ENCODE results near the gene PTPN11. TPM values are rescaled to one million over a fixed set of nuclear protein-coding genes. Genes with fewer than 3 reads are reported as not detected.
"Not testable (repeated sequence)": the region's sequence is repeated elsewhere in the genome, so short reads cannot be mapped to it uniquely, and the experiment has no call there.

The PTPN11 gene
- total RNA-seq, 1 donor: 98.8 TPM

DNA sequence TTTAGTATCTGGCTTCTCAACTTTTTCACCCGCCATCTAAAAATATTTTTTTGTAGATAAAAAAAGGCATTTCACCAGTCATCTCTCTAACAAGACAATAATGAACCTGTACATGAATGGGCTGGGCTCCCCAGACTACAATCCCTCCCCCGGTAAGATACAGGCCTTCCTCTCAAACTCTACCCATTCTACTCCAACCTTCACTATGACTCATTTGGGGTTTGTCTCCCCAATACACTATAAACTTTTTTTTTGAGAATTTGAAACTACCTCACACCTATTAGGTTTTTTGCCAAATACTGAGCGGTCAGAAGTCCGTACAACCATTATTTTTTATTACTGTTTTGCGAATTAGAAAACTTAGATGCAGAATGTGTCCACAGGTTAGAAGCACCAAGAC, 10.1 kb upstream of the PTPN11 start:
- Histone ChIP-seq H3K4me2 (ENCODE audit: insufficient read depth, low read length) (peak overlapping the region; percentile 97), H3K4me3 (ENCODE audit: insufficient read depth, low read length) (peak overlapping the region; percentile 99), H2AFZ (ENCODE audit: low read length) (peak overlapping the region; percentile 98), H3K27me3 (ENCODE audit: insufficient read depth, low read length) (no peaks in the 10 kb centered on the region), H3K9me3 (ENCODE audit: low read depth, low read length) (no peaks in the 10 kb centered on the region), H3K36me3 (ENCODE audit: insufficient read depth, low read length) (peaks cover 47% of the 10 kb centered on the region), H3K4me1 (ENCODE audit: insufficient read depth, low read length) (peaks cover 22% of the 10 kb centered on the region), H4K20me1 (ENCODE audit: insufficient read depth, low read length) (peaks cover 45% of the 10 kb centered on the region), H3K27ac (ENCODE audit: low read depth, low read length) (peak overlapping the region; percentile 98), H3K79me2 (ENCODE audit: insufficient read depth, low read length) (peaks cover 22% of the 10 kb centered on the region)
- TF ChIP-seq, protein P1, sequence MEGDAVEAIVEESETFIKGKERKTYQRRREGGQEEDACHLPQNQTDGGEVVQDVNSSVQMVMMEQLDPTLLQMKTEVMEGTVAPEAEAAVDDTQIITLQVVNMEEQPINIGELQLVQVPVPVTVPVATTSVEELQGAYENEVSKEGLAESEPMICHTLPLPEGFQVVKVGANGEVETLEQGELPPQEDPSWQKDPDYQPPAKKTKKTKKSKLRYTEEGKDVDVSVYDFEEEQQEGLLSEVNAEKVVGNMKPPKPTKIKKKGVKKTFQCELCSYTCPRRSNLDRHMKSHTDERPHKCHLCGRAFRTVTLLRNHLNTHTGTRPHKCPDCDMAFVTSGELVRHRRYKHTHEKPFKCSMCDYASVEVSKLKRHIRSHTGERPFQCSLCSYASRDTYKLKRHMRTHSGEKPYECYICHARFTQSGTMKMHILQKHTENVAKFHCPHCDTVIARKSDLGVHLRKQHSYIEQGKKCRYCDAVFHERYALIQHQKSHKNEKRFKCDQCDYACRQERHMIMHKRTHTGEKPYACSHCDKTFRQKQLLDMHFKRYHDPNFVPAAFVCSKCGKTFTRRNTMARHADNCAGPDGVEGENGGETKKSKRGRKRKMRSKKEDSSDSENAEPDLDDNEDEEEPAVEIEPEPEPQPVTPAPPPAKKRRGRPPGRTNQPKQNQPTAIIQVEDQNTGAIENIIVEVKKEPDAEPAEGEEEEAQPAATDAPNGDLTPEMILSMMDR (IDR thresholded peaks at IDR 0.05; ENCODE audit: extremely low read depth, low read depth, low read length): no peak
- DNase-seq (ENCODE audit: insufficient read length, low spot score, missing footprints): no peak

DNA sequence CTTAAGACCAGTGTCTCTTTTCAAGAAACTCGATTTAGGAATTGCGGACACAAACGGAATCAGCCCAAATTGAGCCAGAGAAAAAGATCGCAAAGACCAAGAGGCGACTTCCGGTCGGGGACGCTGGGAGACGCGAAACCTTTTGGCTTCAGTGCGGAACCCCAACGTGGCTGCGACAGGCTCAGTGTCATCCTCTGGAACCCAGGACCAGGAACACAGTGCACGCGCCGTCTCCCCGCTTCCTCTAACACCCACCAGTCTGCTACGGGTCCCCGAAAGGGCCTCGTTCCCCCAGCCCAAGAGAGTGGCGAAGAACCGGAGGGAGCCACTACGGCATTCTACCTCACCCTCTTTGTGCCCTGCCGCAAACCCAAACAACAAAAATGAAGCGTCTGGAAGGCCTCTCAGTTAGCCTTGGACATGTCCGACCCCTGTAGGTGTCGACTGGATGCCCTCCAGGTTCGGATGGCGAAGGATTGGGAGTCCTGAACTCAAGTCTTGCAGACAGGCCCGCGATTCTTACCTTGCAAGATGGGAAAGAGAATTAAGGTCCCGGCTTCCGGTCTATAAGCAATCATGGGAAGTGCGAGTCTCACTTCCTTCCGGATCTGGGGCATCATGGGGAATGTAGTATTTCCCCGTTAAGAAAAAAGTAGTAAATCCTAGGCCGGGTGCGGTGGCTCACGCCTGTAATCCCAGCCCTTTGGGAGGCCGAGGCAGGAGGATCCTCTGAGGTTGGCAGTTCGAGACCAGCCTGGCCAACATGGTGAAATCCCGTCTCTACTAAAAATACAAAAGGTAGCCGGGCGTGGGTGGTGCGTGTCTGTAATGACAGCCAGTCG, 9.5 kb upstream of the PTPN11 start, which contains the start of gene RPL6:
TSS of gene RPL6 (minus strand) at position 542 of the 842 bp plus-strand sequence. CDS start 949 bp downstream, outside the sequence.
- Histone ChIP-seq H3K79me2 (ENCODE audit: insufficient read depth, low read length) (peaks cover 22% of the 10 kb centered on the region), H3K9me3 (ENCODE audit: low read depth, low read length) (no peaks in the 10 kb centered on the region), H3K4me2 (ENCODE audit: insufficient read depth, low read length) (peak within 1 kb of the TSS; percentile 97), H4K20me1 (ENCODE audit: insufficient read depth, low read length) (peaks cover 43% of the 10 kb centered on the region), H3K4me1 (ENCODE audit: insufficient read depth, low read length) (peaks cover 22% of the 10 kb centered on the region), H3K27me3 (ENCODE audit: insufficient read depth, low read length) (no peaks in the 10 kb centered on the region), H3K27ac (ENCODE audit: low read depth, low read length) (peak within 1 kb of the TSS; percentile 98), H3K4me3 (ENCODE audit: insufficient read depth, low read length) (peak within 1 kb of the TSS; percentile 99), H2AFZ (ENCODE audit: low read length) (peak within 1 kb of the TSS; percentile 98), H3K36me3 (ENCODE audit: insufficient read depth, low read length) (peaks cover 45% of the 10 kb centered on the region)
- TF ChIP-seq, protein P1 (IDR thresholded peaks at IDR 0.05; ENCODE audit: extremely low read depth, low read depth, low read length): no peak
- DNase-seq (ENCODE audit: insufficient read length, low spot score, missing footprints): peak; percentile 95

DNA sequence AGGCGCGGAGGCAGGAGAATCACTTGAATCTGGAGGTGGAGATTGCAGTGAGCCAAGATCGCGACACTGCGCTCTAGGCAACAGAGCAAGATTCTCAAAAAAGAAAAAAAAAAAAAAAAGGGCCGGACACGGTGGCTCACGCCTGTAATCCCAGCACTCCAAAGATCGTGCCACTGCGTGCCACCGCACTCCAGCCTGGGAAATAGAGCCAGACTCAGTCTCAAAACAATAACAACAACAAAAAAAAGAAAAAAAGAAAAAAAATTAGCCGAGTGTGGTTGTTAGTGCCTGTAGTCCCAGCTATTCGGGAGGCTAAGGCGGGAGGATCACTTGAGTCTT, 8.9 kb upstream of the PTPN11 start:
- no peak for DNase-seq (ENCODE audit: insufficient read length, low spot score, missing footprints)
- Histone ChIP-seq H3K27me3 (ENCODE audit: insufficient read depth, low read length) (no peaks in the 10 kb centered on the region), H3K79me2 (ENCODE audit: insufficient read depth, low read length) (peaks cover 22% of the 10 kb centered on the region), H3K4me2 (ENCODE audit: insufficient read depth, low read length) (no peak overlapping the region), H3K4me3 (ENCODE audit: insufficient read depth, low read length) (peak overlapping the region; percentile 99), H3K4me1 (ENCODE audit: insufficient read depth, low read length) (peaks cover 22% of the 10 kb centered on the region), H3K27ac (ENCODE audit: low read depth, low read length) (no peak overlapping the region), H2AFZ (ENCODE audit: low read length) (peak overlapping the region; percentile 81), H3K36me3 (ENCODE audit: insufficient read depth, low read length) (peaks cover 39% of the 10 kb centered on the region), H3K9me3 (ENCODE audit: low read depth, low read length) (no peaks in the 10 kb centered on the region), H4K20me1 (ENCODE audit: insufficient read depth, low read length) (peaks cover 37% of the 10 kb centered on the region)
- TF ChIP-seq, protein P1 (IDR thresholded peaks at IDR 0.05; ENCODE audit: extremely low read depth, low read depth, low read length): no peak

DNA sequence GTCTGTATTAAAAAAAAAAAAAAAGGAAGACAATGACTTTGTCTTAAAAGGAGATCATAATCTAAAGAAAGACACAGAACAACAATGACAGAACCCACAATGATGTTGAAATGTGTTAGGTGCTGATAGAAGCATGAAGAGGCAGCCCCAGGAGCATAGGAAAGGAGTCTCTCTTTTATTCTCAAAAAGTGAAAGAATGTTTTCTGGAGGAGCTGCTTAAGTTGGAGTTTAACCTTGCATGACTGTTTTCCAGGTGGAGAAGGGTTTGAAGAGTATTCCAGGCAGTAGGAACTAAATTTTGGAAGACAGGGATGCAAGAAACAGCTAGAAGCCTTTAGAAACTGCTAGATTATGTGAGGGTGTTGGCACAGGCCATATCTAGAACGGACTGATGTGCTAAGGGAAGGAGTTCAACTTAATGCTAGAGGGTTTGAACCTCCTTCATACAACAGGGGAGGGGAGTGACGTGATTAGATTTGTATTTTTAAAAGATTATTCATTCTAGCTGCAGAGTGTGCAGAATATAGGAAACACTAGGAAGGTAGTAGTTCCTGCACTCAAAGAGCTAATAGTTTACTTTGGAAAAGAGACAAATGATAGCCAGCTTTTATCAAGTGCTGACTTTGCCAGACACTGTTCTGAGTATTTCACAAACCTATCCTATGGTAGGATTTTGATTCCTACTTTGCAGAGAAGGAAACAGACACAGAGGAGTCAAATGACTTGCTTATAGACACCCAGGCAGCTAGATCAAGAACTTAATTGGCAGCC, 4.7 kb upstream of the PTPN11 start:
- Histone ChIP-seq H3K4me1 (ENCODE audit: insufficient read depth, low read length) (no peaks in the 10 kb centered on the region), H3K27ac (ENCODE audit: low read depth, low read length) (no peak overlapping the region), H4K20me1 (ENCODE audit: insufficient read depth, low read length) (no peaks in the 10 kb centered on the region), H3K4me2 (ENCODE audit: insufficient read depth, low read length) (no peak overlapping the region), H3K36me3 (ENCODE audit: insufficient read depth, low read length) (no peaks in the 10 kb centered on the region), H3K4me3 (ENCODE audit: insufficient read depth, low read length) (no peak overlapping the region), H3K9me3 (ENCODE audit: low read depth, low read length) (no peaks in the 10 kb centered on the region), H2AFZ (ENCODE audit: low read length) (no peak overlapping the region), H3K27me3 (ENCODE audit: insufficient read depth, low read length) (no peaks in the 10 kb centered on the region), H3K79me2 (ENCODE audit: insufficient read depth, low read length) (peaks cover 6% of the 10 kb centered on the region)
- TF ChIP-seq, protein P1 (IDR thresholded peaks at IDR 0.05; ENCODE audit: extremely low read depth, low read depth, low read length): no peak
- DNase-seq (ENCODE audit: insufficient read length, low spot score, missing footprints): peak; percentile 18

DNA sequence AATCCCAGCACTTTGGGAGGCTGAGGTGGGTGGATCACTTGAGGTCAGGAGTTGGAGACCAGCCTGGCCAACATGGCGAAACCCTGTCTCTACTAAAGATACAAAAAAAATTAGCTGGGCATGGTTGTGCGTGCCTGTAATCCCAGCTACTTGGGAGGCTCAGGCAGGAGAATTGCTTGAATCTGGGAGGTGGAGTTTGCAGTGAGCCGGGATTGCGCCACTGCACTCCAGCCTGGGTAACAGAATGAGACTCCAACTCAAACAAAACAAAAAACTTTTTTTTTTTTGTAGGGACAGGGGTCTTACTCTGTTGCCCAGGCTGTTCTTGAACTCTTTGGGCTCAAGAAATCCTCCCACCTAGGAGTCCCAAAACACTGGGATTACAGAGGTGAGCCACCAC, 3.3 kb upstream of the PTPN11 start:
- H3K9me3 ChIP-seq (ENCODE audit: low read depth, low read length); H3K4me3 ChIP-seq (ENCODE audit: insufficient read depth, low read length); H3K36me3 ChIP-seq (ENCODE audit: insufficient read depth, low read length); H2AFZ ChIP-seq (ENCODE audit: low read length); H4K20me1 ChIP-seq (ENCODE audit: insufficient read depth, low read length); H3K4me2 ChIP-seq (ENCODE audit: insufficient read depth, low read length); DNase-seq (ENCODE audit: insufficient read length, low spot score, missing footprints); H3K27me3 ChIP-seq (ENCODE audit: insufficient read depth, low read length); H3K27ac ChIP-seq (ENCODE audit: low read depth, low read length): not testable (repeated sequence)
- Histone ChIP-seq H3K4me1 (ENCODE audit: insufficient read depth, low read length) (peaks cover 11% of the 10 kb centered on the region), H3K79me2 (ENCODE audit: insufficient read depth, low read length) (peaks cover 17% of the 10 kb centered on the region)
